ENCODE results near the gene MAPKAPK2.

- TF ChIP-seq POLR2AphosphoS5 (IDR thresholded peaks at IDR 0.05) (peak in 3 of 4 donors; percentile 51 to 76 (median 53)), POLR2A (IDR thresholded peaks at IDR 0.05) (no peak)
Measured at GRCh38 chr1:206714331-206715058, 29.8 kb downstream of the MAPKAPK2 start.

Measured in sigmoid colon (tissue), 4 donors.